ENCODE measurements around the gene PHC2. TPM values are rescaled to one million over a fixed set of nuclear protein-coding genes. Genes with fewer than 3 reads are reported as not detected.

Gene PHC2
- total and polyA plus RNA-seq, 7 experiments from 2014 or later: 10.0 to 45.5 (median 35.0) TPM

GRCh38 chr1:33336580-33336979, 94.3 kb downstream of the PHC2 start:
- ChIA-PET POLR2A (interaction anchor here (0.9 kb wide), 1 partner anchor 79 kb away, joined by 4 read pairs; no protein-coding TSS in a partner anchor), CTCF (no interaction called here)
- Histone ChIP-seq H3K9me3 (ENCODE audit: control insufficient read depth in 2 of 3, low read length in 3 of 3) (no peaks in the 10 kb centered on the region), H3K36me3 (ENCODE audit: control insufficient read depth in 2 of 3, insufficient read depth in 3 of 3, low read length in 3 of 3) (peaks cover 0 to 22% (median 0%) of the 10 kb centered on the region in 3 experiments), H3K4me3 (ENCODE audit: low read length) (no peak overlapping the region), H3K27me3 (ENCODE audit: control insufficient read depth in 2 of 2, insufficient read depth in 2 of 2, low read length in 2 of 2) (no peaks in the 10 kb centered on the region), H3K4me1 (ENCODE audit: control insufficient read depth in 2 of 2, insufficient read depth in 2 of 2, low read length in 2 of 2) (no peaks in the 10 kb centered on the region), H3K27ac (ENCODE audit: low read depth, low read length) (no peak overlapping the region)
- no peak overlapping the region for H3K27ac Mint-ChIP-seq
- DNase-seq: no peak
- H3K4me3 Mint-ChIP-seq: no peak overlapping the region
- peaks cover 35 to 61% (median 54%) of the 10 kb centered on the region in 7 donors for H3K4me1 Mint-ChIP-seq
- no peaks in the 10 kb centered on the region for H3K9me3 Mint-ChIP-seq
- no peaks in the 10 kb centered on the region for H3K27me3 Mint-ChIP-seq
- intact Hi-C loops (cut with micrococcal nuclease): no loop called here
- ATAC-seq: no peak
- peaks cover 2 to 31% (median 8%) of the 10 kb centered on the region in 5 donors for H3K36me3 Mint-ChIP-seq

GRCh38 chr1:33335020-33335419, 95.9 kb downstream of the PHC2 start:
- peaks cover 4 to 31% (median 5%) of the 10 kb centered on the region in 5 donors for H3K36me3 Mint-ChIP-seq
- H3K27me3 Mint-ChIP-seq: no peaks in the 10 kb centered on the region
- Histone ChIP-seq H3K9me3 (ENCODE audit: control insufficient read depth in 2 of 3, low read length in 3 of 3) (no peaks in the 10 kb centered on the region), H3K27ac (ENCODE audit: low read depth, low read length) (no peak overlapping the region), H3K4me3 (ENCODE audit: low read length) (no peak overlapping the region), H3K27me3 (ENCODE audit: control insufficient read depth in 2 of 2, insufficient read depth in 2 of 2, low read length in 2 of 2) (no peaks in the 10 kb centered on the region), H3K4me1 (ENCODE audit: control insufficient read depth in 2 of 2, insufficient read depth in 2 of 2, low read length in 2 of 2) (no peaks in the 10 kb centered on the region), H3K36me3 (ENCODE audit: control insufficient read depth in 2 of 3, insufficient read depth in 3 of 3, low read length in 3 of 3) (peaks cover 0 to 38% (median 12%) of the 10 kb centered on the region in 3 experiments)
- intact Hi-C loops (cut with micrococcal nuclease): no loop called here
- ChIA-PET POLR2A (interaction anchor here (0.9 kb wide), 1 partner anchor 15 kb away, joined by 3 read pairs; no protein-coding TSS in a partner anchor), CTCF (interaction anchor here (1.5 kb wide), 1 partner anchor 31 kb away, joined by 3 read pairs; no protein-coding TSS in a partner anchor)
- peak; percentile 59 for ATAC-seq
- H3K4me3 Mint-ChIP-seq: no peak overlapping the region
- peak overlapping the region in 5 of 9 donors; percentile 2 to 49 (median 32) for H3K27ac Mint-ChIP-seq
- DNase-seq: no peak
- H3K4me1 Mint-ChIP-seq: peaks cover 25 to 49% (median 42%) of the 10 kb centered on the region in 7 donors
- H3K9me3 Mint-ChIP-seq: no peaks in the 10 kb centered on the region

GRCh38 chr1:33334081-33334552, 96.8 kb downstream of the PHC2 start:
- ATAC-seq (no peak), DNase-seq (no peak)
- H3K27ac ChIP-seq (ENCODE audit: low read depth, low read length): no peak overlapping the region
- H3K4me3 ChIP-seq (ENCODE audit: low read length): no peak overlapping the region
- peaks cover 20 to 43% (median 38%) of the 10 kb centered on the region in 7 donors for H3K4me1 Mint-ChIP-seq
- no peaks in the 10 kb centered on the region for H3K9me3 ChIP-seq (ENCODE audit: control insufficient read depth in 2 of 3, low read length in 3 of 3)
- no peaks in the 10 kb centered on the region for H3K9me3 Mint-ChIP-seq
- peaks cover 9 to 38% (median 11%) of the 10 kb centered on the region in 5 donors for H3K36me3 Mint-ChIP-seq
- H3K4me3 Mint-ChIP-seq: no peak overlapping the region
- H3K27me3 ChIP-seq (ENCODE audit: control insufficient read depth in 2 of 2, insufficient read depth in 2 of 2, low read length in 2 of 2): no peaks in the 10 kb centered on the region
- H3K27ac Mint-ChIP-seq: no peak overlapping the region
- H3K4me1 ChIP-seq (ENCODE audit: control insufficient read depth in 2 of 2, insufficient read depth in 2 of 2, low read length in 2 of 2): no peaks in the 10 kb centered on the region
- POLR2A ChIA-PET: interaction anchor here (0.9 kb wide), 1 partner anchor 15 kb away, joined by 3 read pairs; no protein-coding TSS in a partner anchor
- no peaks in the 10 kb centered on the region for H3K27me3 Mint-ChIP-seq
- CTCF ChIA-PET: interaction anchor here (1.5 kb wide), 1 partner anchor 32 kb away, joined by 3 read pairs; no protein-coding TSS in a partner anchor
- peaks cover 1 to 47% (median 21%) of the 10 kb centered on the region in 3 experiments for H3K36me3 ChIP-seq (ENCODE audit: control insufficient read depth in 2 of 3, insufficient read depth in 3 of 3, low read length in 3 of 3)
- intact Hi-C loops (cut with micrococcal nuclease): no loop called here

- H3K27ac Mint-ChIP-seq: no peak overlapping the region
- peaks cover 13 to 47% (median 20%) of the 10 kb centered on the region in 5 donors for H3K36me3 Mint-ChIP-seq
- no peak for DNase-seq
- peaks cover 14 to 59% (median 30%) of the 10 kb centered on the region in 3 experiments for H3K36me3 ChIP-seq (ENCODE audit: control insufficient read depth in 2 of 3, insufficient read depth in 3 of 3, low read length in 3 of 3)
- intact Hi-C loops (cut with micrococcal nuclease): no loop called here
- ChIA-PET POLR2A (interaction anchor here (0.6 kb wide), 1 partner anchor 79 kb away, joined by 6 read pairs; no protein-coding TSS in a partner anchor), CTCF (interaction anchor here (1.1 kb wide), 1 partner anchor 37 kb away, joined by 3 read pairs; no protein-coding TSS in a partner anchor)
- no peak overlapping the region for H3K4me3 Mint-ChIP-seq
- H3K27me3 Mint-ChIP-seq: no peaks in the 10 kb centered on the region
- no peak overlapping the region for H3K4me3 ChIP-seq (ENCODE audit: low read length)
- H3K4me1 Mint-ChIP-seq: peaks cover 8 to 31% (median 27%) of the 10 kb centered on the region in 7 donors
- no peak overlapping the region for H3K27ac ChIP-seq (ENCODE audit: low read depth, low read length)
- no peak for ATAC-seq
- H3K4me1 ChIP-seq (ENCODE audit: control insufficient read depth in 2 of 2, insufficient read depth in 2 of 2, low read length in 2 of 2): no peaks in the 10 kb centered on the region
- no peaks in the 10 kb centered on the region for H3K9me3 Mint-ChIP-seq
- no peaks in the 10 kb centered on the region for H3K27me3 ChIP-seq (ENCODE audit: control insufficient read depth in 2 of 2, insufficient read depth in 2 of 2, low read length in 2 of 2)
- no peaks in the 10 kb centered on the region for H3K9me3 ChIP-seq (ENCODE audit: control insufficient read depth in 2 of 3, low read length in 3 of 3)
These were observed 98.0 kb downstream of the PHC2 start for GRCh38 chr1:33332881-33333280.

GRCh38 chr1:33332357-33332789, 98.5 kb downstream of the PHC2 start:
- H3K4me3 Mint-ChIP-seq: no peak overlapping the region
- no peaks in the 10 kb centered on the region for H3K9me3 Mint-ChIP-seq
- H3K36me3 ChIP-seq (ENCODE audit: control insufficient read depth in 2 of 3, insufficient read depth in 3 of 3, low read length in 3 of 3): peaks cover 17 to 64% (median 34%) of the 10 kb centered on the region in 3 experiments
- intact Hi-C loops (cut with micrococcal nuclease): no loop called here
- H3K27ac ChIP-seq (ENCODE audit: low read depth, low read length): no peak overlapping the region
- no peak for ATAC-seq
- no peak for DNase-seq
- no peak overlapping the region for H3K4me3 ChIP-seq (ENCODE audit: low read length)
- H3K27ac Mint-ChIP-seq: no peak overlapping the region
- no peaks in the 10 kb centered on the region for H3K27me3 Mint-ChIP-seq
- H3K4me1 ChIP-seq (ENCODE audit: control insufficient read depth in 2 of 2, insufficient read depth in 2 of 2, low read length in 2 of 2): no peaks in the 10 kb centered on the region
- no peaks in the 10 kb centered on the region for H3K9me3 ChIP-seq (ENCODE audit: control insufficient read depth in 2 of 3, low read length in 3 of 3)
- ChIA-PET CTCF (interaction anchor here (1.1 kb wide), 1 partner anchor 37 kb away, joined by 3 read pairs; no protein-coding TSS in a partner anchor), POLR2A (interaction anchor here (0.6 kb wide), 1 partner anchor 78 kb away, joined by 6 read pairs; no protein-coding TSS in a partner anchor)
- H3K4me1 Mint-ChIP-seq: peaks cover 7 to 26% (median 23%) of the 10 kb centered on the region in 7 donors
- no peaks in the 10 kb centered on the region for H3K27me3 ChIP-seq (ENCODE audit: control insufficient read depth in 2 of 2, insufficient read depth in 2 of 2, low read length in 2 of 2)
- peaks cover 13 to 47% (median 20%) of the 10 kb centered on the region in 5 donors for H3K36me3 Mint-ChIP-seq

- Mint-ChIP-seq H3K36me3 (peaks cover 14 to 47% (median 20%) of the 10 kb centered on the region in 5 donors), H3K27ac (no peak overlapping the region)
These were observed 99.2 kb downstream of the PHC2 start for GRCh38 chr1:33331444-33332356.

More at GRCh38 chr1:33331444-33332356, 99.2 kb downstream of the PHC2 start:
- ATAC-seq (no peak), DNase-seq (no peak)
- Histone ChIP-seq H3K27me3 (ENCODE audit: control insufficient read depth in 2 of 2, insufficient read depth in 2 of 2, low read length in 2 of 2) (no peaks in the 10 kb centered on the region), H3K4me1 (ENCODE audit: control insufficient read depth in 2 of 2, insufficient read depth in 2 of 2, low read length in 2 of 2) (no peaks in the 10 kb centered on the region), H3K4me3 (ENCODE audit: low read length) (no peak overlapping the region), H3K36me3 (ENCODE audit: control insufficient read depth in 2 of 3, insufficient read depth in 3 of 3, low read length in 3 of 3) (peaks cover 17 to 71% (median 34%) of the 10 kb centered on the region in 3 experiments), H3K9me3 (ENCODE audit: control insufficient read depth in 2 of 3, low read length in 3 of 3) (no peaks in the 10 kb centered on the region), H3K27ac (ENCODE audit: low read depth, low read length) (no peak overlapping the region)
- ChIA-PET CTCF (no interaction called here), POLR2A (no interaction called here)
- H3K9me3 Mint-ChIP-seq: no peaks in the 10 kb centered on the region
- intact Hi-C loops (cut with micrococcal nuclease): no loop called here
- H3K4me1 Mint-ChIP-seq: peaks cover 7 to 23% (median 18%) of the 10 kb centered on the region in 7 donors
- H3K27me3 Mint-ChIP-seq: no peaks in the 10 kb centered on the region
- H3K4me3 Mint-ChIP-seq: no peak overlapping the region

Measured in naive thymus-derived CD4-positive, alpha-beta T cell (primary cell).